Measurements from ENCODE around the gene LPO.

The LPO gene

GRCh38 chr17:58210922-58211321 lies 27.5 kb upstream of the LPO start:
- no peak for TF ChIP-seq GLIS3 (CRISPR knock-in tag; IDR thresholded peaks at IDR 0.05)
- ATAC-seq: no peak

- TF ChIP-seq ISL1 (CRISPR knock-in tag; IDR thresholded peaks at IDR 0.05) (no peak), CREB5 (CRISPR knock-in tag; IDR thresholded peaks at IDR 0.05; ENCODE audit: low read depth) (no peak), TCF4 (CRISPR knock-in tag; IDR thresholded peaks at IDR 0.05; ENCODE audit: borderline replicate concordance) (no peak), ZNF8 (CRISPR knock-in tag; IDR thresholded peaks at IDR 0.05) (no peak), RARB (CRISPR knock-in tag; IDR thresholded peaks at IDR 0.05) (no peak), ZFP30 (CRISPR knock-in tag; IDR thresholded peaks at IDR 0.05) (no peak), CSDC2 (CRISPR knock-in tag; IDR thresholded peaks at IDR 0.05) (no peak), CSRNP3 (CRISPR knock-in tag; IDR thresholded peaks at IDR 0.05) (no peak), ARNTL (CRISPR knock-in tag; IDR thresholded peaks at IDR 0.05; ENCODE audit: borderline replicate concordance, low read depth) (no peak), ZNF565 (CRISPR knock-in tag; conservative IDR thresholded peaks at IDR 0.05; ENCODE audit: low read depth) (no peak), GLIS3 (CRISPR knock-in tag; IDR thresholded peaks at IDR 0.05) (no peak), ESRRG (CRISPR knock-in tag; IDR thresholded peaks at IDR 0.05) (no peak), ZNF70 (CRISPR knock-in tag; IDR thresholded peaks at IDR 0.05) (no peak), ZFP3 (CRISPR knock-in tag; IDR thresholded peaks at IDR 0.05) (no peak), ZC3H10 (CRISPR knock-in tag; IDR thresholded peaks at IDR 0.05) (no peak), TOX (CRISPR knock-in tag; IDR thresholded peaks at IDR 0.05; ENCODE audit: borderline replicate concordance) (no peak), BACH2 (CRISPR knock-in tag; IDR thresholded peaks at IDR 0.05; ENCODE audit: borderline replicate concordance) (no peak), SNAI2 (CRISPR knock-in tag; IDR thresholded peaks at IDR 0.05) (no peak), OSR1 (CRISPR knock-in tag; IDR thresholded peaks at IDR 0.05) (no peak)
- no peak for ATAC-seq
Measured at GRCh38 chr17:58215685-58216084, 22.7 kb upstream of the LPO start.

GRCh38 chr17:58217766-58218165 lies 20.6 kb upstream of the LPO start:
- TF ChIP-seq ZNF70 (CRISPR knock-in tag; IDR thresholded peaks at IDR 0.05) (no peak), ZNF8 (CRISPR knock-in tag; IDR thresholded peaks at IDR 0.05) (no peak), SNAI2 (CRISPR knock-in tag; IDR thresholded peaks at IDR 0.05) (no peak), BACH2 (CRISPR knock-in tag; IDR thresholded peaks at IDR 0.05; ENCODE audit: borderline replicate concordance) (no peak), PPARA (CRISPR knock-in tag; IDR thresholded peaks at IDR 0.05; ENCODE audit: borderline replicate concordance) (no peak), CSRNP3 (CRISPR knock-in tag; IDR thresholded peaks at IDR 0.05) (no peak), ESRRG (CRISPR knock-in tag; IDR thresholded peaks at IDR 0.05) (no peak), ZFP3 (CRISPR knock-in tag; IDR thresholded peaks at IDR 0.05) (no peak), ZNF565 (CRISPR knock-in tag; conservative IDR thresholded peaks at IDR 0.05; ENCODE audit: low read depth) (no peak), GLIS3 (CRISPR knock-in tag; IDR thresholded peaks at IDR 0.05) (no peak), CREB5 (CRISPR knock-in tag; IDR thresholded peaks at IDR 0.05; ENCODE audit: low read depth) (no peak), PATZ1 (CRISPR knock-in tag; IDR thresholded peaks at IDR 0.05; ENCODE audit: borderline replicate concordance) (no peak), TCF4 (CRISPR knock-in tag; IDR thresholded peaks at IDR 0.05; ENCODE audit: borderline replicate concordance) (no peak), RARB (CRISPR knock-in tag; IDR thresholded peaks at IDR 0.05) (no peak), OSR1 (CRISPR knock-in tag; IDR thresholded peaks at IDR 0.05) (no peak)
- ATAC-seq: no peak
